Activated CD4-positive, alpha-beta T cell treated with anti-CD3 and anti-CD28 coated beads for 1 hour (primary cell): ENCODE data around the gene LINGO1.
A peak's percentile ranks its signal among the peaks of the same experiment; 100 is the strongest.

ENCODE experiments used
- DNase-seq: peaks from one replicate; pipeline ENCODE4 v3.0.0-alpha.2; 2020

The LINGO1 gene

GRCh38 chr15:77654975-77655374, 22.3 kb upstream of the LINGO1 start:
- no peak for DNase-seq

GRCh38 chr15:77653832-77654480, 21.2 kb upstream of the LINGO1 start:
- DNase-seq: no peak

GRCh38 chr15:77650265-77650664, 17.6 kb upstream of the LINGO1 start:
- no peak for DNase-seq

DNA sequence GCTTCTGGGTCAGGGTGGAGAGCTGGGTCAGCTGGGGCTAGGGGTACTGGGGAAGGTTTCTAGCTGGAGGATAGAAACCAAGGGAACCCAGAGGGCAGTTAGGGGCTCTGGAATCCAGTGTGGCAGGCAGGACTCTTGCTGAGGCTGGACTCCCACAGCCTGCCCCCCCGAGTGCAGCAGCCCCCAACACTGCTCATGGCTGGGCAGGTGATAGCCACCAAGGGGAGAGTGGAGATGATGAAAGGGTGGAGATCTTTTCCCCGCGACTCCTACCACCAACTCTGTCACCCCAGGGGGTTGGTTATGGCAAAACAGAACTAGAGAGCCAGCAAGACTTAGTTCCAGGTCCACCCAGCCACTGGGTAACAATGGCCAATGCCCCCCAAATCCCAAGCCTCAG, 16.9 kb upstream of the LINGO1 start:
- DNase-seq: no peak

DNA sequence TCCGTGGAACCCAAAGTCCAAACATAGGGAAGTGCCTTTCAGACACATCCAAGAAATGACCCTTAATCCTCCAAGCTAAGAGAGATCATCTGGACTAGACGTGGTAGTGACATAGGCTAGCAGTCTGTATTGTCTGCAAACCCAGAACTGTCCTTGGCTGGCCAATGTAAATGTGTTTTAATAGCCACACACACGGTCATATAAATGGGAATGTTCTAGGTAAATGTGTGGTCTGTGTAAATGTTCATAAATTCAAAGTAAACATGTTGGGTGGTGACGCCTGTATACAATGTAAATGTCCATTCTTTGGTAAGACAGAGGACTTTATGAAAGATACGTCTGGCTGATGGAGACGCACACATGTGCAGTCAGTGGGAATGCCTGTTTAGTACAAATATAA, 16.3 kb upstream of the LINGO1 start:
- DNase-seq: no peak

DNA sequence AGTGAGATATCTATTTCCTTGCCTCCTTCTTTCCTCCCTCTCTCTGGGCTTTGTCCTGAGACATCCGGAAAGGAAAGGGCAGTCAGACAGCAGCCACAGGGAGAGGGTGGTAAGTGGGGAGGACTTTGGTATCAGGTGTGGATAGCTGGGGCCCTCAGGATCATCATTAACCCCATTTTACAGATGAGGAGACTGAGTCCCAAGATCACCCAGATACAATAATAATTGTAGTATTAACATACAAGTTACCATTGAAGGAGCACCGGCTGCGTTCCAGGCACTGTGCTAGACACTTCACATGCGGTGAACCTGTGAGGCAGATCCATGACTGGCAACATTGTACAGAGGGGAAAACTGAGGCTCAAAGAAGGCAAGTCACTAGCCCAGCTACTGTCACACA, 15.2 kb upstream of the LINGO1 start:
- DNase-seq: no peak

- no peak for DNase-seq
Measured at GRCh38 chr15:77646104-77646694, 13.5 kb upstream of the LINGO1 start.

GRCh38 chr15:77645602-77646001, 12.9 kb upstream of the LINGO1 start:
- no peak for DNase-seq

GRCh38 chr15:77644543-77645247, 12.0 kb upstream of the LINGO1 start:
- no peak for DNase-seq

DNA sequence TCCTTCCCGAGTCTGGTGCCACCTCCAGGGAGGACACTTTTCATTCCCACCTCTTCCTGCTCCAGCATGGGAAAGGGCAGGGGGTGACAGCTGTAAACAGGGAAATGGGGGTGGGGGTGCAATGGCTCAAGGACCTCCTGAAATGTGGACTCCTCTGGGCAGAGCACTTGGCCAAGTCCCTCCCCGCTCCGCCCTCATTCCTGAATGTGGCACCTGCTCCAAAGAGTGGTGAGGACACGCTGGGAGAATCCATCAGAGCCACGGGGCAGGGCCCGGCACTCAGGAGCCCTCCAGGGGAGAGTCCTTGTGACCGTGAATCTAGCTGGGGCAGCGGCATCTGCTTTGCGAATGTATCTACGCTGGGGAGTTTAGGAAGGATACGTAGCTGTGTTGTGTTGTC, 11.1 kb upstream of the LINGO1 start:
- no peak for DNase-seq

DNA sequence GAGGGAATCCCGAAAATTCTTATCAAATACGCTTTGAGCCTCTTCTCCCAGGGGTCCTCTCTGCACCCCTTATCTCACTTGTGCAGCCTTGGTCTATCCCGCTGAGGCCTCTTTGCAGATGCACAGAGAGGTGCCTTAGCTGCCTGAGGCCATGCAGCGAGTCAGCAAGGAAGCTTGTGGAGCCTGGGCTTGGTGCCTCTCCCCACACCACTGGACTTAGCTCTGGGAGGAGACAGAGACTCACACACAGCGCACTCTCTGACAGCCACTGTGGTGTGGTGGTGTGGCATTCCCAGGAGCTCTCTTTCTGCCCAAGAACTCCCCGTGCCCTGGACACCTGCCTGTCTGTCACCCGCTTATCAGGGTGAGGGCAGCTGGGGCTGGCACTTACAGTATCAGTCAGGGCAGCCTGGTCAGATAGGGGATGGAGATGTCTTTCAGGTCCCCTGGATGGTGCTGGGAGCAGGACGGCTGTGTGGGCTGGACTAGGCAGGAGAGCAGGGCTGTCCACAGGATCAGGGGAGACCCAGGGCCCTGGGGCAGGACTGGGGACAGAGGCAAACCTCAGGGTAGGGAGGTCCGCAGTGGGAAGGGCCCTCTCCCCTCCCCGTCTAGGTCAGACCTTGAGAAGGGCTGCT, 10.2 kb upstream of the LINGO1 start:
- no peak for DNase-seq

DNA sequence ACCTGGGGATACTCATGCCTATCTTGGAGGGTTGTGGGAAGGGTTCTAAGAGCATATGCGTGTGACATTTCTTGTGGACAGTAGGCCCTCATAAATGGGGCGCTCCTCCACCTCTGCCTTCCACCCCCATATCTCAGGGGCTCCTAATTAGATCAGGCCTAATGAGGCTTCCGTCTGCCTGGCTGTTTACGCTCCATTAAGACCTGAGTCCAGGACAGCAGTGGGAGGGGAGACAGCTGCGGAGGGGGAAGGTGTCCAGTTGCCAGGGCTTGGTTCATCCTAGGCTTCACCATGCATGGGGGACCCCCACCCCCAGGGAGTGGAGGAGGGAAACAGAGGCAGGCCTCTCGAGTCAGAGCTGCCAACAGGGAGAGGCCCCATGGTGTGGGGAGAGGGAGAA, 9.3 kb upstream of the LINGO1 start:
- DNase-seq: no peak

DNA sequence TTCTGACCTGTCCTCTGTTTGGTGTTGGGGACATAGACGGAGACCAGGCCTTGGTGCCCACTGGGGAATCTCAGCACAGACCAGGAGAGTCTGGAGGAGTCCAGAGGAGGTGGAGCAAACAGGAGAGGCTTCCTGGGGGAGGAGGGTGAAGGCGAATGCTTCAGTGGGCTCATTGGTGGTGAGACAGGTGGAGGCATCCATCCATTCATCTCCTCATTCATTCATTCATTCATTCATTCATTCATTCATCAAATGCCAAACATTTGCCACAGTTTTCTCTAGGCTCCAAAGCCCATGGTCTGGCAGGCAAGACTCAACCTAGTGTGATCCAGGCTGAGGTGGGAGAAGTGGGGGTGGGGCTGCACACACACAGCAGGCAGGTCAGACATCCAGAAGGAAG, 7.9 kb upstream of the LINGO1 start:
- no peak for DNase-seq

GRCh38 chr15:77639431-77639830, 6.7 kb upstream of the LINGO1 start:
- no peak for DNase-seq

- no peak for DNase-seq
Measured at GRCh38 chr15:77637851-77638692, 5.4 kb upstream of the LINGO1 start.

DNA sequence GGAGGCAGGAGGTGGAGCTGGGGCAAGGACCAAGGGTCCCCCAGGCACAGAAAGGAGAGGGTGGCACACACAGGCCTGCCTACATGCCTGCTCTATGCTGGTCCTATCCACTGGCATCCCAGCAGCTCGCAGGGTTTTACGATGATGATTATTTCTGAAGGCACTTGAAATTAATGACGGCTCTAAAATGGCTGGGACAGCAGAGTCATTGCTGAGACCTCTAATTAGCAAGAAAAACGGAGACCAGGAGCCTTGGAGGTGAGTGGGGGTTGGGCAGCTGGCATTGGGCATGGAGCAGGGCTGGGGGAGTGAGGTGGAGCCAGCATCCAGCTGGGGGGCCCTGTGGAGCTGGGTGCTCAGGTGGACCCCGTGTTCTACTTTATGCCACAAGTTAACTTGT, 3.5 kb upstream of the LINGO1 start:
- no peak for DNase-seq

DNA sequence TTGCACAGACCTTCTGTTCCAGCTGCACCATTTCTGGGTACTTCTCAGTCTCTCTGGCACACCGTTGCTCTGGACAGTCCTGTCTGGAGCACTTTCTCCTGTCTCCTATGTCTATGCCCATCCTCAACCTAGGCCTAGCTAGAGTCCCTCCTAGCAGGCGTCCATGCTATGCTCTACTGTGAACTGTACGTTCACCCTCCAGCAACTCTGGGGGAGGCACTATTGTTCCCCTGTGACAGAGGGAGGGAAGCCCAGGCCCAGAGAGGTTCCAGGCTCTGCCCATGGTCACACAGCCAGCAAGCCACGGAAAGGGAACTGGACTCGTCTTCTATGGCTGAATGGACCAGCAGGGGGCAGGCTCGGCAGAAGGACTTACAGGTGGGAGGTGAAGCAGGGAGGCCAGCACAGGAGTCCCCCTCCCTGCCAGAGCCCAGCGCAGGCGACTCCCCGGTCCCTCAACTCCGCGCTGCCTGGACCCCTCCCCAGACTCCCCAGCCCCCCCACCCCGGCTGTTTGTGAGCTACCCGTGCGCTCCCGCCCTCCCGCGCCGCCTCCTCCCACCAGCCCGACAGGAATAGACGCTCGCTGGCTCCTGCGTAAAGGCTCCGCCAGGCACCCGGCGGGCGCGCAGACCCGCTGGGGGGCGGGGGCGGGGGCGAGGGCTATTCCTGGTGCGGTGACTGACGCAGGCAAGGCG, 1.7 kb upstream of the LINGO1 start:
- DNase-seq: peak; percentile 12

DNA sequence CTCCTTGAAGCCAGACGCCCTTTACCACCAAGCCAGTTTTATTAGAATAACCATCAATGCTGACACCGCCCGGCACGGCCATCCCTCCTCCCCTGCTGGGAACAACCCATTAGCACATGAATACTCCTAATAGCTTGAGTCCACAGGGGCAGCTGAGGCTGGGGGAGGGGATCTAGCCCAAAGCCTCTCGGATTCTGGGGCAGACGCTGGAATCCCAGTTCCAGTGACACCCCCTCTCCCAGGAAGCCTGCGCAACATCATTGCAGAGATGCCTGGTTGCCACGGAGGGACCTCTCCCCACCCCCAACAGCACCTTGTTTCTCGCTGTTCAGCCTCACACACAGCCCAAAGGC, 1.2 kb upstream of the LINGO1 start:
- DNase-seq: no peak

- DNase-seq: peak; percentile 22
Measured at GRCh38 chr15:77633134-77633912, 611 bp upstream of the LINGO1 start.

DNA sequence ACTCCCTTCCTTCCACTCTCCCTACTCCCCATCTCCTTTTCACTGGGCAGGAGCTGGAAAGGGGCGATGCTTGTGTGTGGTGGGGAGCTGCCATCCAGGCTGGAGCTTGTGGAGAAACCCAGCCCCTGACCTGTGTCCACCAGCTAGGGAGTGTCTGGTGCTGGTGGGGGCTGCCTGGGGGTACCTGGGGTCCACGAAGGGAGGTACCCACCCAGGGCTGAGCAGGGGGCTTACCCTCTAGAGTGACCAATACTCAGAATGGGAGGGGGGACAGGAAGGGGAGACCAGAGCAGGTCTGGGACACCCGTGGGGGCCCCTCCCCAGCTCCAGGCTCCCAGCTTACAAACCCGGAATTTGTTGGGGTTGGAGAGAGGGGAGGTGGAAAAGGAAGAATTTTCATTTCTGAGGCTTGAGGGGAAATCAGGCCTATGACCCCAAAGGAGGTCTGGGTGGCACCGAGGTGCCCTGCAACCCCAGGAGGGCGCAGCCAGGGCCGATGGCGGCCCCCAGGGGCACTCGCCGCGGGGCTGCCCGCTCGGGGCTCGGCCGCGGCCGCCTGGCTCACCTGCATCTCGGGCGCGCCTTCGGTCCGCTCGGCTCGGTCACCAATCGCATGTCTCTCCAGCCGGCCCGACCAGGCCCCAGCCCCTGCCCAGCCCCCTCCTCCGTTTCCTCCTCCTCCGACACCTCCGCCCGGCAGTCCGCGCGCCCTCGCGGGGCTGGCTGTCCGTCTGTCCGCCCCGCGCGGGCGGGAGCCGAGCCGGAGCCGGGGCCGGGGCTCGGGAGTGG, 773 bp downstream of the LINGO1 start:
- DNase-seq: no peak
